HEK293T (cell line): ENCODE results near the gene CSF3R.

ENCODE experiments used
- ARNT ChIP-seq: fragments of 450-650 bp; IDR thresholded peaks from 2 replicates; pipeline ENCODE4 v1.6.1; 2017; ENCODE audit warnings: mild to moderate bottlenecking
- BHLHE40 ChIP-seq: fragments of 450-650 bp; IDR thresholded peaks from 2 replicates; pipeline ENCODE4 v1.6.1; 2016; ENCODE audit warnings: mild to moderate bottlenecking, moderate library complexity, borderline replicate concordance
- FOXK2 ChIP-seq: fragments of 450-650 bp; IDR thresholded peaks from 2 replicates; pipeline ENCODE4 v1.6.1; 2016; ENCODE audit warnings: mild to moderate bottlenecking

- TF ChIP-seq BHLHE40 (no peak), ARNT (no peak), FOXK2 (no peak)
These were observed 45.9 kb downstream of the CSF3R start for GRCh38 chr1:36436821-36437220.
